NCI-H446 (cell line): ENCODE results near the gene PSMG4.

Source experiments
- DNase-seq, 2 experiments: peaks; one replicate each; lab custom pipeline; 2025; lab: John Stamatoyannopoulos, UW

Gene PSMG4

DNA sequence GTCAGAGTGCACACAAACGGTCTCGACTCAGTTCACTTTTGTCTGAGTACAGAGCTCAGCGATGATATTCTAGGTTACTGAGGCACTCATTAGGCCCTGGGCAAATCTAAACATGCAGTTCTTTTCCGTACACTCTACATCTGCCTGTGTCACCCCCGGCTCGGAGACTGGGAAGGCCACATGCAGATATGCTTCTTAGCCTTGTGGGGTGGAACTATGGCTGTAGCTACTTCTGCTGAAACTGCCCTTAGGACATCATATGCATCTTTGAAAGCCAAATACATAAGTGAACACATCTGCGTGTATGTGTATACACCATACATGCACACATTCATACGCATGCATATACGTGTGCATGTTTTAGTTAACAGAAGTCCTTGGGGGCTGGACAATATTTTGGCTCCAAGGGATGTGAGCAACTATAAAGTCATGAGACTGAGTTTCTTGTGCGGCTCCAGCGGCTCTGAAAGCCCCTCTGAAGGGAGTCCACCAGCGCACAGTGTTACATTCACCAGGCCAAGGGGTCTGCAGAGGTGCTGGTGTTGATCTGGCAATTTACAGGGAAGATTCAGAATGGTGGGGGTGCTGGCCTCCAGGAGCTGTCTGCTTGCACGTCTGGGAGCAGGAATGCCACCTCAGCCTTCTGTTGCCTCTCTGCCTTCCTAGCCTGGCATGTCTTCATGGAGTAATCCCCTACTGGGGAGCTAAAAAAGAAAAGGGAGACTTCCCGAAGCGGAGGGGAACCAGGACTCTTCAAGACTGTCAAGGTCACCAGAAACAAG, 31.6 kb downstream of the PSMG4 start:
- DNase-seq: no peak

- DNase-seq: no peak
Measured at GRCh38 chr6:3290931-3291211, 32.1 kb downstream of the PSMG4 start.

GRCh38 chr6:3291346-3291745, 32.6 kb downstream of the PSMG4 start:
- no peak for DNase-seq

DNA sequence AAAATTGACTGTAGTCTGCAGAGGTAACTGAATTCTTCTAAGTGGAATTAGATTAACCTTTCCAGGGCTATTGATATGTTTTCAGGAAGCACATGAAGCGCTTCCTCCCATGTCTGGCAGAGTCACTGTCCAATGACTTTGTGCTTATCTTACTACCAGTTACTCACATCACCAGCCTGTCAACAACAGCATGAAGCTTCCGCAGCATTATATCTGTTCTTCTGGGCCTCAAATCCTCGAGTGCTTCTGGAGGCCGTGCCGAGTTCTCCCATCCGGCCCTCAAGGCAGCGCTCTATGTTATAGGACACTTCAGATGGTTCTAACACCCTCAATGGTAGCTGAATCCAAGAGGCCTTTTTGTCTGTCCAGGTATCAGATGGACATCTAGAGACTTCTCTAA, 33.2 kb downstream of the PSMG4 start:
- no peak for DNase-seq

- DNase-seq: no peak
Measured at GRCh38 chr6:3292431-3293197, 33.9 kb downstream of the PSMG4 start.

DNA sequence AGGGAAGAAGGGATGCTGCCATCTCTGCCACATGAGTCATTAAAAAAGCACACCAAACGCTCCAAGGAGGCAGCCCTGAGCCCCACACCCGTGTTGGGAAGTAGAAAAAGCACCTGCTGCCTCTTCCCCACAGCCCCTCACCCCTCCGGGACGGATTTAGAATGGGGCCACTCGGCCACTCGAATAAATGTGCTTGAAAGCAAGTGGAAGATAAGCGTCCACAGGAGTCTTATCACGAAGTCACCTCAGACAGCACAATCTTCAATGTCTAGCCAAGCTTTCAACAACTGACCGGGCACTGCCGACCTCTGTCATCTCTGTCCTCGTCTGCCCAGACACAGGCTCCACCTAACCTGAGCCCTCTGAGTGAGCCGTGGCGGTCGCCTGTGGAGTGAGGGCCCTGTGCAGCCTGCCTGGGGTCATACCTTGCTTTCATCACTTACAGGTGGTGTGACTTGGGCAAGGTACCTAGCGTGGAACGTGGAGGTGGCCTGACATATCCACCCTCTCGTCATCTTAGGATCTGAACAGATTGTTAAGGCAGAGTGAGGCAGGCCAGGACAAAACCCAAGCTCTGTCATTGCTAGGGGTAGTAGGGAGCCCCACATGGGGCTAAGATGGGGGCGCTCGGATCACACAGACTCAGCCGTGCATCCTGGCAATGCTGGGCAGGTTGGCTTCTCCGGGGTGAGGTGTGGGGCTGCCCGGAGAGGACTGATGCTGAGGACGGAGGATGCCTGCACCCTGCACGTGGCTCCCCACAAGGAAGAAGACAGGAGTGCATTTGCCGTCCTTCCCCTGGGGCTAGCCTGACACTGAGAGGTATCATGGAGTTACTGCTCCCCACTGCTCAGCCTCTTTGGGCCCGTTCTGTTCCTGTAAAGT, 34.8 kb downstream of the PSMG4 start:
- no peak for DNase-seq

DNA sequence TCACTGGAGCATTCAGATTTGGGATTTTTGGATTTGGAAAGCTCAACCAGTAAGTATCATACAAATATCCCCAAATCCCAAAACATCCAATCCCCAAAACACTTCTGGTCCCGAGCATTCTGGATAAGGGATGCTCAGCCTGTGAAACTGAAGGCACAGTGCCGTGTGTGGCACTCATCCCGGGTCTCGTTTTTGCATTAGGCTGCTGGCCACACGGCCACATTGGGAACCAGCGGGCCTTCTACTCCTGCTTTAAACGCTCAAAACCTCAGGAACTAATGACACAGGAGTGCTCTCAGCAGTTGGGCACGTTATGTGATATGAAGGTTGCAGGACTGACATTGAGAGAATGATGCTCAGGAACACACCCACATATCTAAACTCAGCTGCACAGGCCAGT, 35.6 kb downstream of the PSMG4 start:
- DNase-seq: no peak

DNA sequence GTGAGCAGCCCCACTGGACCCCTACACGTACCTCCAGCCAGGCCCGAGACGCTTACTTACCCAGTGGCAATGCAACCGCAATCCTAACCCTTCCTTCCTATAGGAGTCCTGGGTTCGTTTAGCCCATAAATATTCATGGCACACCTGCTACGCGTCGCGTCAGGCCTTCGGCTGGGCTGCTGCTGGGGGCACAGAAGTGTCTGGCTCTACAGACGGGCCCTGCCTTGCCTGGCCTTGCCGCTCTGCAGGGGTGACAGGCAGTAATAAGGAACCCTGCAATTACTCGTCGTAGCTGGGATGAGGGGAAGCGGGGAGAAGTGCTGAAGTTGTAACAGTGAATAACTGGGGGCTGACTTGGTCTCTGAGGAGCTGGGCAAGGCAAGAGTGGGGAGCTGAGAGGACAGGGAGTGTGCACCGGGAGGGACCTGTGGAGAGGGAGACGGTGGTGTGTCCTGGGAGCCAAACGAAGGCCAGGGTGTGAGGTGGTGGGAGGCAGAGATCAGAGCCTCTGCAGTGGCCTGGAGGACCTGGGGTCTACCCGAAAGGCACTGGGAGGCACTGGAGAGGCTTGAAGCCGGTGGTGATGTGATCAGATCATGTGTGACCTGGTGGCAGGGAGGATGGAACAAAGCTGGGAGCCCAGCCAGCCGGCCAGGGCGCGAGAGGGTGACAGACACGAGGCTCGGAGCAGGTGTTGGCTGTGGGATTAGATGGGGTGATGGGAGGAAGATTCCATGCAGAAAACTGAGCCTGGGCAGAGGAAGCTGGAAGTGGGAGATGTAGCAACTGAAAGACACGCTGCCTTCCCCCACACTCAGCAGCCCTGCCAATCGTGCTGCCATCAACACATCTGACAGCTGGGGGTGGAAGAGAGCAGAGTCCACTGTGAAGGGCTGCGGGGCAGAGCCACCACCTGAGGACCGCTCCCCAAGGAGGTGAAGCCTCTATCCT, 36.4 kb downstream of the PSMG4 start:
- no peak for DNase-seq

- DNase-seq: no peak
Measured at GRCh38 chr6:3296078-3296477, 37.3 kb downstream of the PSMG4 start.

GRCh38 chr6:3296537-3296936, 37.8 kb downstream of the PSMG4 start:
- no peak for DNase-seq

GRCh38 chr6:3297006-3297405, 38.3 kb downstream of the PSMG4 start:
- DNase-seq: no peak

GRCh38 chr6:3297909-3298308, 39.2 kb downstream of the PSMG4 start:
- no peak for DNase-seq

GRCh38 chr6:3299221-3299620, 40.5 kb downstream of the PSMG4 start:
- no peak for DNase-seq

DNA sequence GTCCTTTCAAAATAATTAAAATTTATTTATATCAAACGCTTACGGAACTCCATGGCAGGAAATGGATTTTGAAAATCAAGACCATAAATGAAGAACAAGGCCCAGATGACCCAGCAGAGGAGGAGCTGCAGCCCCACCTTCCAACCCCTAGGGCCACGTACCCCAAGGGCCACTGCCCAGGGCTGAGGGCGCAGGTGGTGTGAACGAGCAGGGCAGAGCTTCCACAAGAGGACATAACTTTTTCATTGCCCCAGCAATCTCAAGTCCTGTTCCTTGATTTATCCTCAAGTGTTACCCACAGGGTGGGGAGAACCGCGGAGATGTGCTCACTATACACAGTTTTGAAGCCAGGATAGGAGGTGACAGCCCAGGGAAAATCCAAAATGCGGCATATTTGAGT, 42.8 kb downstream of the PSMG4 start:
- no peak for DNase-seq

- no peak for DNase-seq
Measured at GRCh38 chr6:3303795-3304411, 45.2 kb downstream of the PSMG4 start.

DNA sequence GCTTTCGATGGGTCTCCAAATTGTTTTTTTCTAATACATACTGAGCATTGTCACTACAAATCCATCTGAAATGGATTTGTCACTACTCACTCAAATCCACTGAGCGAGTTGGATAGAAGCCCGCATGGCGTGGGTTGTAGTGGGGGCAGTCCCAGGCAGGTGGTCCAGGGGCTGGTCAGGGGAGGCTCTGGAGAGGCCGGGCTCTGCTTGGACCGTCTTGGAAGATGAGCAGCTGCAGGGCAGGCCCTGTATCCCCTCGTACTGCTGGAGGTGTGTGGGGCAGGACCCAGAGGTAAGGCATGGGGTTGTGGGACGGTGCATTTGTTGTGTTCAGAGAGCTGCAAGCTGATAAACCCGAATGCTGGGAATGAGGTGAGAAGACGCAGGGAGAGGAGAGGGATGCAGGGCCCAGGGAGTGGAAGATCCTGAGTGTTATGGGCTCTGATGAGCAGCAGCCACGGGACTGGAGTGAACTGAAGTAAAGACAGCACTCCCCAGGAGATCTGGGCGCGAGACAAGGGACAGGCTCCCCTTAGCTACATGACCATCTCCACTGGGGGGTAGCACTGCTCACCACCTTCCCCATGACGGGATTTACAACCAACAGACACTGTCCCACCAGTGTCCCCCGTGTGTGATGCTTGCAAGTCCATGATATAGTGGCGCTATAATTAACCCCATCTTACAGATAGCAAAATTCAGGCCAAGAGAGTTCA, 45.9 kb downstream of the PSMG4 start:
- DNase-seq: no peak

GRCh38 chr6:3305216-3305565, 46.4 kb downstream of the PSMG4 start:
- no peak for DNase-seq

GRCh38 chr6:3305831-3306230, 47.1 kb downstream of the PSMG4 start:
- no peak for DNase-seq

DNA sequence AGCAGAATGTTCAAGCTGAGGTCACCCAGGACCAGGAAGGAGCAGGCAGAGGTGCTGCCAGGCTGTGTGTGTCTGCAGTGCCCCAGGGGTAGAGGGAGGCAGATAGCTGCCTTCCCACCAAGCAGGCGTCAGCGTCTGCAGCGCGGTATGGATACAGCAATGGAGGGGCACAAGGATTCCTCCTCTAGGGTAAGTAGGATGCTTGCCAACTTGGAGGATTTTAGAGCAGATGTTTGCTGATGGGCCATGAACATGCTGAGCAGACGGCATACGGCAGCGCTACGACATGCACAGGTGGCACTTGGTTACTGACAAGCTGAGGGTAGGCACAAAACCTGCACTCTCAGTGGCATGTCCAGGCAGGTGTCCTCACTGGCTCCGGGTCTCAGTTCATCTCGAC, 48.1 kb downstream of the PSMG4 start:
- DNase-seq: no peak

- DNase-seq: no peak
Measured at GRCh38 chr6:3307436-3307835, 48.7 kb downstream of the PSMG4 start.

GRCh38 chr6:3308106-3308505, 49.4 kb downstream of the PSMG4 start:
- DNase-seq: no peak
